NCI-H2081 (cell line): Measurements from ENCODE around the gene SLC35C1.
"Not testable (repeated sequence)": the region's sequence is repeated elsewhere in the genome, so short reads cannot be mapped to it uniquely, and the experiment has no call there.

Source experiments
- DNase-seq, 2 experiments: peaks; one replicate each; lab custom pipeline; 2025; lab: John Stamatoyannopoulos, UW

The SLC35C1 gene

GRCh38 chr11:45788887-45789286, 16.1 kb upstream of the SLC35C1 start:
- no peak for DNase-seq

- DNase-seq, result no peak
Measured at GRCh38 chr11:45791524-45791923, 13.4 kb upstream of the SLC35C1 start.

- DNase-seq, result peak; percentile 59 to 84
Measured at GRCh38 chr11:45794169-45794568, 10.8 kb upstream of the SLC35C1 start.

GRCh38 chr11:45795379-45795778, 9.6 kb upstream of the SLC35C1 start:
- DNase-seq, result no peak

GRCh38 chr11:45796461-45796861, 8.5 kb upstream of the SLC35C1 start:
- no peak for DNase-seq

GRCh38 chr11:45798793-45799441, 6.0 kb upstream of the SLC35C1 start:
- DNase-seq, result peak in 1 of 2 experiments; percentile 41

- DNase-seq, result no peak
Measured at GRCh38 chr11:45799562-45799961, 5.4 kb upstream of the SLC35C1 start.

GRCh38 chr11:45800261-45800660, 4.7 kb upstream of the SLC35C1 start:
- no peak for DNase-seq

- DNase-seq, result no peak
Measured at GRCh38 chr11:45801723-45802315, 3.1 kb upstream of the SLC35C1 start.

- no peak for DNase-seq
Measured at GRCh38 chr11:45802531-45803317, 2.2 kb upstream of the SLC35C1 start.

GRCh38 chr11:45803971-45804760, 783 bp upstream of the SLC35C1 start:
- peak; percentile 67 to 75 for DNase-seq

GRCh38 chr11:45805305-45806071, 539 bp downstream of the SLC35C1 start:
- DNase-seq, result peak in 1 of 2 experiments; percentile 66

GRCh38 chr11:45806072-45806933, 1.4 kb downstream of the SLC35C1 start:
- DNase-seq, result peak in 1 of 2 experiments; percentile 18

- no peak for DNase-seq
Measured at GRCh38 chr11:45806937-45807791, 2.2 kb downstream of the SLC35C1 start.

- no peak for DNase-seq
Measured at GRCh38 chr11:45807792-45808238, 2.9 kb downstream of the SLC35C1 start.

GRCh38 chr11:45808427-45808826, 3.5 kb downstream of the SLC35C1 start:
- not testable (repeated sequence) for DNase-seq

GRCh38 chr11:45809456-45810395, 4.8 kb downstream of the SLC35C1 start:
- DNase-seq, result no peak

- no peak for DNase-seq
Measured at GRCh38 chr11:45810431-45811108, 5.6 kb downstream of the SLC35C1 start.
